SK-N-SH treated with all-trans-retinoic acid at 6 μM for 48 hours (cell line): ENCODE measurements around the gene SEC16A.

Experiments
- ZFP30 ChIP-seq: fragments of 450-650 bp; formaldehyde crosslinking; IDR thresholded peaks from 2 replicates; pipeline ENCODE4 v1.5.0; 2022; ENCODE audit warnings: mild to moderate bottlenecking, moderate library complexity
- ZNF70 ChIP-seq: fragments of 450-650 bp; formaldehyde crosslinking; IDR thresholded peaks from 2 replicates; pipeline ENCODE4 v1.5.0; 2020; ENCODE audit warnings: mild to moderate bottlenecking, moderate library complexity
- TF ChIP-seq, protein P1 (sequence below): fragments of 250-450 bp; sonication (Bioruptor Pico); IDR thresholded peaks from 2 replicates; pipeline ENCODE4 v1.5.1; 2020; ENCODE audit warnings: low read depth, mild to moderate bottlenecking, moderate library complexity

DNA sequence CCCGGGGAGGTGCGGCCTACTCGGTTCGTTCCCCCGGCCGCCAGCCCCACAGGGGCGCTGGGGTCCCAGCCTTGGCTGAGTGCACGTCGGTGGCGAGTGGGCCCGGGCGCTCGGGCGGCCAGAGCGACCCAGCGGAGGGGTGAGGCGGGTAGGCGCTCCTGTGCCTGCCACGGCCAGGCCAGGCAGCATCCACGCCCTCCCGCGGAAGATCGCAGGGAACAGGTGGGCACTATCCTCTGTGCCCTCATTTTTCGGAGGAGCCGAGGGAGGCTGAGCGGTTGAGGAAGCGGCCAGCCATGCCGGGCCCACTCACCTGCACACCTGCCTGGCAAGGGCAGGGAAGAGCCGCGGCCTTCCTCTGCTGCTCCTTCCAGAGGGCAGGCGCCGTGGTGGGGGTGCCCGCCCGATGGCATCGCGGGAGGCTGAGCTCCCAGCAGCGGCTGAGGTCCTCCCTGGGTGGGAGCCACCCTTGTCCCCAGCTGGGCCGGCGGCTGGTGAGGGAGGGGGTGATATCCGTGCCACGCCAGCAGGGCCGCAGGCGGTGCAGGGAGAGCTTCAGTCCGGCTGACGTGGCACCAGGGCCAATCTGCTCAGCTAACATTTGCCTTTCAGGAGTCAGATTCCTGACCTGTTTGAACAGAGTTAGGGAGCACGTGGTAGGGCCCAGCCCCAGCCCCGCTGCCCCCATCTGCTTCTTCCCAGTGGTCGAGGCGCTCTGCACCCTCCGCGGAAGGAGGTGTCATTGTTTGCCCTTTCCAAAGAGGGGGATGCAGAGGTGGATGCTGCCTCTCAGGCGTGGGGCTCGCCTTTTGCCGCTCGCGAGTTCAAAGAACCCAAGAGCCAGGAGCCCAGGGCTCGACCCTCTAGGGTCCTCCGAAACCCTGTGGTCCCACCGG, 1.6 kb upstream of the SEC16A start:
- no peak for TF ChIP-seq ZNF70
- TF ChIP-seq, protein P1, sequence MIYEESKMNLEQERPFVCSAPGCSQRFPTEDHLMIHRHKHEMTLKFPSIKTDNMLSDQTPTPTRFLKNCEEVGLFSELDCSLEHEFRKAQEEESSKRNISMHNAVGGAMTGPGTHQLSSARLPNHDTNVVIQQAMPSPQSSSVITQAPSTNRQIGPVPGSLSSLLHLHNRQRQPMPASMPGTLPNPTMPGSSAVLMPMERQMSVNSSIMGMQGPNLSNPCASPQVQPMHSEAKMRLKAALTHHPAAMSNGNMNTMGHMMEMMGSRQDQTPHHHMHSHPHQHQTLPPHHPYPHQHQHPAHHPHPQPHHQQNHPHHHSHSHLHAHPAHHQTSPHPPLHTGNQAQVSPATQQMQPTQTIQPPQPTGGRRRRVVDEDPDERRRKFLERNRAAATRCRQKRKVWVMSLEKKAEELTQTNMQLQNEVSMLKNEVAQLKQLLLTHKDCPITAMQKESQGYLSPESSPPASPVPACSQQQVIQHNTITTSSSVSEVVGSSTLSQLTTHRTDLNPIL (CRISPR knock-in tag), result no peak
- no peak for TF ChIP-seq ZFP30 (CRISPR knock-in tag)
